AG09319 (cell line): ENCODE results near the gene NFIC.
"Not testable (repeated sequence)": the region's sequence is repeated elsewhere in the genome, so short reads cannot be mapped to it uniquely, and the experiment has no call there.

Experiments used
- DNase-seq: peaks from one replicate; pipeline ENCODE4 v3.0.0-alpha.2; 2010; ENCODE audit warnings: low read depth; ENCODE audit errors: extremely low read depth
- CTCF ChIP-seq: IDR thresholded peaks from 2 replicates; pipeline ENCODE4 v1.5.1; 2011; ENCODE audit warnings: low read depth, mild to moderate bottlenecking, inconsistent platforms, low read length, moderate library complexity

Gene NFIC

GRCh38 chr19:3322199-3322978, 44.0 kb upstream of the NFIC start:
- no peak for TF ChIP-seq CTCF
- DNase-seq = no peak

GRCh38 chr19:3323026-3323425, 43.4 kb upstream of the NFIC start:
- no peak for TF ChIP-seq CTCF
- DNase-seq = no peak

GRCh38 chr19:3323658-3324057, 42.7 kb upstream of the NFIC start:
- no peak for DNase-seq
- TF ChIP-seq CTCF = no peak

GRCh38 chr19:3324405-3324856, 42.0 kb upstream of the NFIC start:
- no peak for DNase-seq
- peak; percentile 69 for TF ChIP-seq CTCF

- no peak for DNase-seq
- no peak for TF ChIP-seq CTCF
Observed at GRCh38 chr19:3325451-3325850, 40.9 kb upstream of the NFIC start.

GRCh38 chr19:3328743-3329142, 37.6 kb upstream of the NFIC start:
- no peak for TF ChIP-seq CTCF
- no peak for DNase-seq

- no peak for DNase-seq
- no peak for TF ChIP-seq CTCF
Observed at GRCh38 chr19:3330047-3330446, 36.3 kb upstream of the NFIC start.

GRCh38 chr19:3332232-3332631, 34.2 kb upstream of the NFIC start:
- not testable (repeated sequence) for DNase-seq
